Articular chondrocyte of knee joint (primary cell): ENCODE data around the gene SRPK2. TPM values are rescaled to one million over a fixed set of nuclear protein-coding genes. Genes with fewer than 3 reads are reported as not detected.

Experiments
- small RNA-seq: library from RNA; depleted of rRNA; stranded (forward); fragments of <200 nt; gene quantifications from one replicate; pipeline ENCODE3, GENCODE V24; 2012
- total RNA-seq: library from RNA; depleted of rRNA; stranded (reverse); fragments of >200 nt; gene quantifications from 2 replicates; pipeline ENCODE4 v1.2.3, GENCODE V29; 2012

Gene SRPK2
- total RNA-seq = 69.6 and 79.3 TPM in 2 replicates

GRCh38 chr7:105388356-105389087, at the start of gene SRPK2:
TSS of gene SRPK2 (minus strand) at chr7:105388921.

Small RNA genes within 50 kb of the gene (small RNA-seq; reads per million reads assigned to genes)
- gene AC005070.2 (not detected), gene RNU6-1322P (not detected)

Other genes starting within 250 kb of the SRPK2 start
- 17.3 and 19.5 TPM in 2 replicates for gene PUS7, start 133.3 kb upstream of the SRPK2 start, total RNA-seq
- gene RINT1, start 143.3 kb upstream of the SRPK2 start, total RNA-seq = 23.4 and 27.5 TPM in 2 replicates
- 0.11 TPM in 1 of 2 replicates, not detected in the other for gene EFCAB10, start 192.6 kb upstream of the SRPK2 start, total RNA-seq